Measurements from ENCODE around the gene ZFAND3. TPM values are rescaled to one million over a fixed set of nuclear protein-coding genes. Genes with fewer than 3 reads are reported as not detected.
"Not testable (repeated sequence)": the region's sequence is repeated elsewhere in the genome, so short reads cannot be mapped to it uniquely, and the experiment has no call there.

ZFAND3 gene
- total RNA-seq, 1 donor = 27.7 TPM

DNA sequence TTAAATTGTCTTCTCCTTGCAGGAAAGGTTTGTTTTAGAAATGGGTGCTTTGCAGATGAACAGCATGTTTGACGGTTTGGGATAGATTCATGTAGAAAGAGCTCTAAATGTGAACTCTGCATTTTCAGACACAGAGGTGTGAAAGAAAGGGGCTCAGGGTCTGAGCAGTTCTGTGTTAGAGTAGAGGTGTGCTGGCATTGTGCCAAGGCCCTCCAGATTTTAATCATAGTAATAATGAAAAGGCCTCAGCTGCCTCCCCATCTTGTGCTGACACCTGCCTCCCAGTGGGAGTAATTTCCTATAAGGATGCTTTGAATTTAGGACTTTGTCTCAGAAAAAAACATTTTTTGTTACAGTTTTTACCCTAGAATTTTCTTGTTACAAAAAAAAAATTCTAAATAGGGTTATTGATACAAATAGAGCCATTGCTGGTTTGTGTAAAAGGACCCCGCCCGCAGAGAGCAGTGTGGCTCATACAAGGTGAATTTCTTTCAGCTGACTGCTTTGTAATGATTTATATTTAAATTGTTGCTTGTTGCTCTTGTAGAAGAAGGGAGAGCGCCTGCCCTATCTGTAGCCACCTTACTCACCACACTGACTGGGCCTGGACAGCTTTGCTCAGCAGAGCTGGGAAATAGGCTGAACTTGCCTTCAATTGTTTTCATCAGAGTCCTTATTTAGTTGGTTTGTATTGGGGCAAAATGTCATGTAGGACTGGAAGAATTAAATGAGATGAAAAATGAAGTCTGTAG, 294.5 kb downstream of the ZFAND3 start:
- no peak for DNase-seq (ENCODE audit: low read depth in 2 of 3, low spot score in 2 of 3)

DNA sequence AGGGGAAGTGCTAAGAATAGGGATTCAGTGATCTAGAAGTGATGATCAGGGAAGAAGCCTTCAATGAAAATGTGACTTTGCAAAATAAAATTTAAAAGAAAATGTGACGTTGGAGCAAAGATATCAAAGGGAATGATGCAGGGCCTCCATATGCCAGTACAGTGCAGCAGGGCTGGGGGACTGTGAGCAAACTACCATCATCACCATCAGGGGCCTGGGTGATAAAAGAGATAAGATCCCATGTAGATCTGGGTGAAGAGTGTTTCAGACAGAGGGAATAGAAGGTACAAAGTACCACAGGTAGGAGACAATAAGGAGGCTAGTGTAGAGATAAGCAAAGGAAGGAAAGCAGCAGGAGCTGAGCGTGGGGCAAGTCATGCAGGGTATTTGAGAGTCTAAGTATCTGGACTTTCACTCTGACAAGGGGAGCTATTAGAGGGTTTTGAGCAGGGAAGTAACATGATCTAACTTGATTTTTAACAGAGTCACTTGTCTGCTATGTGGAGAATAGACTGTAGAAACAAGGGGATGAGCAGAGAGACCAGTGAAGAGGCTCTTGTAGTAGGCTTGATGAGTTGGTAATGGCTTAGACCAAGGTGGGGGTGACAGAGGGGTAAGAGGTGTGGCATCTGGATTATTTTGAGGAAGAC, 295.6 kb downstream of the ZFAND3 start:
- DNase-seq (ENCODE audit: low read depth in 2 of 3, low spot score in 2 of 3) = no peak

DNA sequence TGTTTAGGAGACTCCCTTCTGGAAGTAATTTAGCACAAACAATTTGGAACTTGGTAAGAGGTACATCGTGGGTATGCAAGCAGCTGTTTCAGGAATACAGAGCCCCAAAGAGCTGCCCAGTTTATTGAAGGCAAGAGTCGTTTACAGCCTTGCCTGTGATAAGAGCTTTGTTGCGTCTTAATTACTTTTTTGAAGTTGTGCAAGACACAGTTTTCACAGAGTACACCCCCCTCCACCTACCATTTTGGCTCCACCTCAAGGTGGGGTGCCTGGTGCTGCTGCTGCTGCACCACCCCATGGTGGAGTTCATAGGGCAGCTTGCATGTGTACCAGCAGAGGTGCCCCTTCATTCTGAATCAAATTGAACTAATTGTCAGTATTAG, 296.1 kb downstream of the ZFAND3 start:
- DNase-seq (ENCODE audit: low read depth in 2 of 3, low spot score in 2 of 3) = no peak

GRCh38 chr6:38116248-38116647, 296.7 kb downstream of the ZFAND3 start:
- no peak for DNase-seq (ENCODE audit: low read depth in 2 of 3, low spot score in 2 of 3)

- no peak for DNase-seq (ENCODE audit: low read depth in 2 of 3, low spot score in 2 of 3)
These were observed 297.8 kb downstream of the ZFAND3 start for GRCh38 chr6:38117281-38117680.

DNA sequence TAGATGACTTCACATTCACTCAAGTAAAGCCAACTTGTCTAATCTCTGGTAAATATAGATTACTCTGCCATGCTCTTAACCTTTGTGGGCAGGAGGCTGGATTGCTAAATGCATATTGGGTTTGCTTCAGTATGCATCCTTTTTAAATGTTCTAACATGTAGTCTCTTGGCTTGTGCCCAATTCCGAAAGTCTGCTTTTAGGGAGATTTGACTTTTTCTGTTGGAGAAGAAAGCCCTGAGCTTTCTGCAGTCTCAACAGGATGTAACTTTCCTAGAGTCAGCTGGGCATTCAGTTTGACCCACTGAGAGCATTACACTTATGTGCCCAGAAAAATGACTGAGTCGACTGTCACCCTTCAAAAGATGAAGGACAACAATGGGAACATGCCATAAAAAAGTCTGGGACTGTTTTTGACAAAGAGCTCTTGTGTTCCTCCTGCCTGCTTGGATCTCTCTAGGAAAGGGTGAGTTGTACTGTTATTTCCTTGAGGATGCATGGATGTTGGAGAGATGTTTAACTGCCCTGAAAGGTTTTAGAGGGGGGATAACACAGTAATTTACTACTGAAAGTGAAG, 299.4 kb downstream of the ZFAND3 start:
- no peak for DNase-seq (ENCODE audit: low read depth in 2 of 3, low spot score in 2 of 3)

DNA sequence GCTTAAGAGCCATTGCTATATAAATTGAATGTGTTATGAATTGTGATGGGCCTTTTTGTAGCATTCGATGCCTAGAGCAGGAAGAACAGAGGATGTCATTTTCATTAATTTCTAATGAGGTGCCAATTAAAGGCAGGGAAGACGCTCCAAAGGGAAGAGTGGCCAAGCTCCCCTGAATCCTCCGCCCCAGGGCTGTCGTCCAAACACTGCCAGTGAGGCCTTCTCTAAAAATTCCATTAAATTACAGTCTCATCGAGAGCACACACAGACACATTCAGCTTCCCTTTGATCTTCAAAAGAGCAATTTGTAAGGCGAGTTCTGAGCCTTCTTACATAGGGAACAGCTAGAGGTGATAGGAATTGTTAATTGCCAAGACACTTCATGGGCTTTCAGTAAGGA, 300.0 kb downstream of the ZFAND3 start:
- DNase-seq (ENCODE audit: low read depth in 2 of 3, low spot score in 2 of 3) = no peak

DNA sequence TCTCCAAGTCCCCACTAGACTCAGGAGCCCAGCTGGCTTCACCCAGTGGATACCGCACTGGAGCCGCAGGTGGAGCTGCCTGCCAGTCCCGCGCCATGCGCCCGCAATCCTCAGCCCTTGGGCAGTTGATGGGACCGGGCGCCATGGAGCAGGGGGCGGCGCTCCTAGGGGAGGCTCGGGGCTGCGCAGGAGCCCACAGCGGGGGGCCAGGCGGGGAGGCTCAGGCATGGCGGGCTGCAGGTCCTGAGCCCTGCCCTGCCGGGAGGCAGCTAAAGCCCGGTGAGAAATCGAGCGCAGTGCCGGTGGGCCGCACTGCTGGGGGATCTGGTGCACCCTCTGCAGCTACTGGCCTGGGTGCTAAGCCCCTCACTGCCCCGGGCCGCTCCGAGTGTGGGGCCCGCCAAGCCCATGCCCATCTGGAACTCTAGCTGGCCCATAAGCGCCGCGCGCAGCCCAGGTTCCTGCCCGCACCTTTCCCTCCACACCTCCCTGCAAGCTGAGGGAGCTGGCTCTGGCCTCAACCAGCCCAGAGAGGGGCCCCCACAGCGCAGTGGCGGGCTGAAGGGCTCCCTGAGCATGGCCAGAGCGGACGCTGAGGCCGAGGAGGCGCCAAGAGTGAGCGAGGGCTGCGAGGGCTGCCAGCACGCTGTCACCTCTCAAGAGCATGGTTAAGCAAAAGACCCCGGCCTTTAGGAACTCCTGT, 304.8 kb downstream of the ZFAND3 start:
- DNase-seq (ENCODE audit: low read depth in 2 of 3, low spot score in 2 of 3) = not testable (repeated sequence)

DNA sequence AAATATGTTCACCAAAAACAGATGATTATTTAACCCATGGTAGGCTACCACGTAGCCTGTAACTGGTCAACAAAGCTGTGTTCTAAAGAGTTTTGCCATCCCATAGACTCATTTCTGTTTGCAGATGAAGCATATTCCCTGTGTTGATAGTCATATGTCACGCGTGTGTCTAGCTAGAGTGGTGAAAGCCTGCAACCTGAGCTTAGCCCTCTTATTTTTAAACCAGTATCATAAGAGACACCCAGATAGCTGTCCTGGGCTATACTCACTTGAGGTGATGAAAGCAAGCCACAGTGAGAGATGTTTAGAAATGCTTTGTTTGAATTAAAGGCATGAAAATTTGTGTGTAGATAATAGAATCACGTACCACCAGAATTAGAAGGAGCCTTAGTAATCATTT, 307.8 kb downstream of the ZFAND3 start:
- DNase-seq (ENCODE audit: low read depth in 2 of 3, low spot score in 2 of 3) = no peak

- no peak for DNase-seq (ENCODE audit: low read depth in 2 of 3, low spot score in 2 of 3)
These were observed 312.0 kb downstream of the ZFAND3 start for GRCh38 chr6:38131527-38131965.

- DNase-seq (ENCODE audit: low read depth in 2 of 3, low spot score in 2 of 3) = no peak
These were observed 314.6 kb downstream of the ZFAND3 start for GRCh38 chr6:38133932-38134703.

- DNase-seq (ENCODE audit: low read depth in 2 of 3, low spot score in 2 of 3) = no peak
These were observed 315.2 kb downstream of the ZFAND3 start for GRCh38 chr6:38134704-38135088.

GRCh38 chr6:38136547-38136946, 317.0 kb downstream of the ZFAND3 start:
- no peak for DNase-seq (ENCODE audit: low read depth in 2 of 3, low spot score in 2 of 3)

- no peak for DNase-seq (ENCODE audit: low read depth in 2 of 3, low spot score in 2 of 3)
These were observed 318.2 kb downstream of the ZFAND3 start for GRCh38 chr6:38137608-38138265.

DNA sequence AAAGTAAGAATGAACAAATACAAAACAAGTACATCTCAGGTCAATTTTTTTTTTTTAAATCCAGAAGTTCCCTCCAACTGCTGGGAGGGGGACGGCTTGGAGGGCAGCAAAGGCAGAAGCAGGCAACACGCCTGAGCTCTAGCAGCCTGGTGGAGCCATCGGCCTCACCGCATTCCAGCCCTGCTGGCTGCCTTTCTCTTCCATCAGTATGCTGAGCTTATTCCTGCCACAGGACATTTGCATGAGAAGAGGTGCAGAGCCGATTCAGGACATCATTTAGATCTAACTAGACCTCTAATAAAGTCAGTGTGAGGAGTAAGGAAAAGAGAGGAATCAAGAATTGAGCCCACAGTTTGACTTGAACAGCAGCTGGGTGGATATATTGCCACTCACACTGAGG, 318.8 kb downstream of the ZFAND3 start:
- DNase-seq (ENCODE audit: low read depth in 2 of 3, low spot score in 2 of 3) = no peak

GRCh38 chr6:38141085-38141484, 321.6 kb downstream of the ZFAND3 start:
- no peak for DNase-seq (ENCODE audit: low read depth in 2 of 3, low spot score in 2 of 3)

DNA sequence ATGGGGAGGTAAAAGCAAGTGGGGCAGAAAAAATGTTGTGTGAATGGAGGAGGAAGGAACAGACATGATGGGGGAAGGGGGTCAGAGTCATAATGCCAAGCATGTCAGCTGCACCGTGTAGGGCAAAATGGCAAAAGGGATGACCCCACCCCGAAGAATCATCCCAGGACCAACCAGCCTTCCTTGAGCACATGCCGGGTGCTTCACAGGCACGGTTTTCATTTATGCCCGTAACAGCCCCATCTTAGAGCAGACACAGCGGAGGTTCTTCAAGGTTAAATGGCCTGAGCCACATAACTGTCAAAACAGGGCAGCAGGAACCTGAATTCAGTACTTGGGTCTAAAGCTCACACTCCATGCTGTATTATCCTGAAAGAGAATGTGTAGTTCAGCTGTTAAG, 322.2 kb downstream of the ZFAND3 start:
- DNase-seq (ENCODE audit: low read depth in 2 of 3, low spot score in 2 of 3) = no peak

DNA sequence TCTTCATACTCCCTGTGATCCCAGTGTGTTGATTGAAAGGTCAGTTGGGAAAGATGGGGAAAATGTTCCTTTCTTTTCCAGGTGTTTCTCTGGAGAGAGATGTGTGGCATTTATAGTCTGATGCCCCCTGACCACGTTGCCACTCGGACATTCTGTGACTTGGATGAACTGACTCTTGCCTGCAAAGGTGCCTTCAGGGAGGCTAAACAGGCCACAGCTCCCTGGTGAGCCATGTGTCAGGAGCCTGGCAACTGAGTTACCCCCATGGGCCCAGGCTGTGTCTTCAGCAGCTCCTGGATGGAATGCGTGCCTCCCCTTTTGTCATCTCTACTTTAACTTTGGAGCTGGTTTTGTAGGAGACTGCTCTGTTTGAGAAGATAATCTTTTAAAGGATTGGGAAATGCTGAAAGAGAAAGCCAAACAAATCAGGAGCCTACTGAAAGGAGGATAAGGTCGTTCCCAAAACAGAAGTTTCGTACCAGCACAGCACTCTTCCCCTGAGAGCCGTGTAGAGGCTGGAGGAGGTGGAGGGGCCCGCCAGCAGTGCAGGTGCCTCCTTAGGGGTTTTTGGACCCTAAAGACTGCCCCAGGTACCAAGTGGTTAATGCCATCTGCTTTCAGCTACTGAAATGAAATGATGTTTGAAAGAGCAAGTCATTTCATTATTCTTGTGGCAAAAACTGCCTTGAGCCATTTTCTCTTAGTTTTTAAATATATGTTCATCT, 322.8 kb downstream of the ZFAND3 start:
- DNase-seq (ENCODE audit: low read depth in 2 of 3, low spot score in 2 of 3) = no peak

Measured in hematopoietic multipotent progenitor cell (in vitro differentiated cells).